HFF-Myc (cell line): ENCODE data around the gene ZNF654.
"Not testable (repeated sequence)": the region's sequence is repeated elsewhere in the genome, so short reads cannot be mapped to it uniquely, and the experiment has no call there.

Experiments used
- DNase-seq: peaks from one replicate; pipeline ENCODE4 v3.0.0-alpha.2; 2011; ENCODE audit warnings: low read depth; ENCODE audit errors: extremely low read depth
- H3K4me3 ChIP-seq: replicated peaks from 2 replicates; pipeline ENCODE4 v1.5.1; 2011; ENCODE audit warnings: low read depth, mild to moderate bottlenecking, control low read depth, low read length
- TF ChIP-seq, protein P1 (sequence below): IDR thresholded peaks from 2 replicates; pipeline ENCODE4 v1.5.1; 2012; ENCODE audit warnings: mild to moderate bottlenecking, low read depth, low read length, control low read depth; ENCODE audit errors: missing control alignments

The ZNF654 gene

DNA sequence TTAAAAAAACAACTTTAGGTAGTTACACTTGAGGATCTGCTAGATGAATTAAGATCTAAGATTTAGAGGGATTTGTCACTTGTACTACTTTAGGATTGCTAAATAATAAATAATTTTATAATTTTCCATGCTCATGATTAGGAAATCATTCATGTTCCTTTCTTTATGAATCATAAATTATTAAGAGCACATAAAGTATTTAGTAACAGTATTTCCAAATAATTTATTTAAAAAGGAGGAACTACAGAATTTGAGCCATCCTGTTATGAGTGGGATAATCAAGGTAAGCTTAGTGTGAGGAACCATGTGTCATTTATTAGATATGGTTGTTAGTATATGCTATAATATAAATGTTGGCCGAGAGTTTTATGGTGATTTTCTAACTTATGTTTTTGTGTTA, 53.2 kb downstream of the ZNF654 start:
- no peak for DNase-seq
- no peak overlapping the region for H3K4me3 ChIP-seq
- TF ChIP-seq, protein P1, sequence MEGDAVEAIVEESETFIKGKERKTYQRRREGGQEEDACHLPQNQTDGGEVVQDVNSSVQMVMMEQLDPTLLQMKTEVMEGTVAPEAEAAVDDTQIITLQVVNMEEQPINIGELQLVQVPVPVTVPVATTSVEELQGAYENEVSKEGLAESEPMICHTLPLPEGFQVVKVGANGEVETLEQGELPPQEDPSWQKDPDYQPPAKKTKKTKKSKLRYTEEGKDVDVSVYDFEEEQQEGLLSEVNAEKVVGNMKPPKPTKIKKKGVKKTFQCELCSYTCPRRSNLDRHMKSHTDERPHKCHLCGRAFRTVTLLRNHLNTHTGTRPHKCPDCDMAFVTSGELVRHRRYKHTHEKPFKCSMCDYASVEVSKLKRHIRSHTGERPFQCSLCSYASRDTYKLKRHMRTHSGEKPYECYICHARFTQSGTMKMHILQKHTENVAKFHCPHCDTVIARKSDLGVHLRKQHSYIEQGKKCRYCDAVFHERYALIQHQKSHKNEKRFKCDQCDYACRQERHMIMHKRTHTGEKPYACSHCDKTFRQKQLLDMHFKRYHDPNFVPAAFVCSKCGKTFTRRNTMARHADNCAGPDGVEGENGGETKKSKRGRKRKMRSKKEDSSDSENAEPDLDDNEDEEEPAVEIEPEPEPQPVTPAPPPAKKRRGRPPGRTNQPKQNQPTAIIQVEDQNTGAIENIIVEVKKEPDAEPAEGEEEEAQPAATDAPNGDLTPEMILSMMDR = no peak

GRCh38 chr3:88113311-88114162, 54.5 kb downstream of the ZNF654 start:
- H3K4me3 ChIP-seq = no peak overlapping the region
- DNase-seq = peak; percentile 56
- TF ChIP-seq, protein P1 = peak; percentile 74

DNA sequence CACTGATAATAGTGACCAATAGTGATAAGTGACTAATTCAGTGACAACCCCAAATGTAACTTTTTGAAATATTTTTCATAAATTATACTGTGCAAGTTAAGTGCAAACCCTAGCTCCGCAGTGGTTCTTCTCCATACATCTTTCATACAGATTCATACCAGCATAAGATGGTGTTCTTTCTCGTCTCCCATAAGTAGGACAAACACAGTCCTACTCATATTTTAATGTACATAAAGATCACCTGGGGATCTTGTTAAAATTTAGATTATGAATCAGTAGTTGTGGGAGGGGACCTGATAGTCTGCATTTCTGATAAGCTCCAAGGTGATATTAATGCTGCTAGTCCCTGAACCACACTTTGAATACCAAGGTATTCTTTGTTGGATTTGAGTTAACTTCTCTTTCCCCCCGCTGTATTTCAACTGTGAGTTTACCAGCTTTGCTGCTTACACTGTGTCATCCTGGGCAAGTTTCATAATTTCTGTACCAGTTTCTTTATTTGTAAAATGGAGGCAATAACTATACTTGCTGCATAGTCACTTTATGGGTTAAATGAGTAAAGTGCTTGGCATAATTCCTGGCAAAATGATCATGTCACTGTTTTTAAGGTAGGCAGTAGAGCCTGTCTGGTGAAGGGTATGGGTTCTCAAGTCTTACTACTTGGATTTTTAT, 56.0 kb downstream of the ZNF654 start:
- no peak overlapping the region for H3K4me3 ChIP-seq
- no peak for DNase-seq
- TF ChIP-seq, protein P1 = no peak

DNA sequence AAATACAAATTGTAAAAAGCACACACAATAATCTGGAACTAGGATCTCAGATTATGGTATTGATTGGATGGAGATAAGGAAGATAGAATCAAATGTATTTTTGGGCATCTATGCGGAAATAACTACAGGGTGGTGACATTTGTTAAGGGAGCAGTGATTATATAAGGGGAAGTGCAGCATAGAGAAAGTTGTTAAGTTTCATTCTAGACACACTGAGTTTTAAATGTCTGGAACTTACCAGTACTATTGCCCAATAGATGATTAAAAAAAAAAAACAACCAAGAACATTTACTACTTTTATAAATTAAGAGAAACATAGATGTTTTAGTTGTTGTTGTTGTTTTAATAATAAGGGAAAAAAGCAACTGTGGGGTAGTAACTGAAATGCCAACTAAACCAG, 58.6 kb downstream of the ZNF654 start:
- TF ChIP-seq, protein P1 = no peak
- DNase-seq = no peak
- no peak overlapping the region for H3K4me3 ChIP-seq

DNA sequence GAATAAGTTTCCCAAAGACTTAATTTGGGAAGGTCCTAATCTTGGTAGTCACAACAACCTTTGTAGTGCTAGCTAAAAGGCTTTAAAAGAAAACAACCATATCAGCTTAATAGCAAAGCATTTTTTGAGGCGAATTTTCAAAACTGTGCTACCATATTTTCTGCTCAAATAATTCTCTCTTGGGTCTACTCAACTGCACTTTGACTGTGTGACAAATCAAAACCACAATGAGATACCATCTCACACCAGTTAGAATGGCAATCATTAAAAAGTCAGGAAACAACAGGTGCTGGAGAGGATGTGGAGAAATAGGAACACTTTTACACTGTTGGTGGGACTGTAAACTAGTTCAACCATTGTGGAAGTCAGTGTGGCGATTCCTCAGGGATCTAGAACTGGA, 59.5 kb downstream of the ZNF654 start:
- H3K4me3 ChIP-seq, DNase-seq: not testable (repeated sequence)

- TF ChIP-seq, protein P1 = no peak
- no peak for DNase-seq
- H3K4me3 ChIP-seq = no peak overlapping the region
Observed at GRCh38 chr3:88123526-88123925, 64.5 kb downstream of the ZNF654 start.

DNA sequence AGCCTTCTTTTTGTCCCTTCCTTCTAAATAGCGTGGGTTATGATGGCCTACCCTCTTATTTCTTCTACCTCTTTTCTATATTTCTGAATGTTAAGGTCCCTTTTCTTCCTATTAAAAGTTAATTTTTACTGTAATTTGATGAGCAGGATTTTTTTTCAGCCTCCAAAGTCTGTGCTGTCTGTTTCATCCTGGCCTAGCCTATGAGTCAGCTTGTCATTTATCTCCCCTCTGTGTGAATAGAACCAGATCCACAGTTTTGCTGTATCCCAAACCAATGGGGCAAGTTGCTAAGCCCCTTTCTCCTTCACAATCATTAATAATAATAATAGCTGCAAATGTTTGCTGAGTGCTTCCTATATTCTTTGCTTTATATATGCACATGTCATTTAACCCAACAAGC, 72.6 kb downstream of the ZNF654 start:
- TF ChIP-seq, protein P1 = no peak
- no peak for DNase-seq
- no peak overlapping the region for H3K4me3 ChIP-seq
